Stimulated activated CD4-positive, alpha-beta T cell treated with anti-CD3 and anti-CD28 coated beads, Interleukin-2, amount 100 ng/mL, for 4 hours (primary cell): ENCODE results near the gene PACSIN2.
"Not testable (repeated sequence)": the region's sequence is repeated elsewhere in the genome, so short reads cannot be mapped to it uniquely, and the experiment has no call there.

Experiments
- DNase-seq: peaks from one replicate; pipeline ENCODE4 v3.0.0-alpha.2; 2020; ENCODE audit warnings: low read depth

The PACSIN2 gene

GRCh38 chr22:43009444-43009843, 5.5 kb downstream of the PACSIN2 start:
- DNase-seq, result no peak

- no peak for DNase-seq
Observed at GRCh38 chr22:43008921-43009320, 6.0 kb downstream of the PACSIN2 start.

DNA sequence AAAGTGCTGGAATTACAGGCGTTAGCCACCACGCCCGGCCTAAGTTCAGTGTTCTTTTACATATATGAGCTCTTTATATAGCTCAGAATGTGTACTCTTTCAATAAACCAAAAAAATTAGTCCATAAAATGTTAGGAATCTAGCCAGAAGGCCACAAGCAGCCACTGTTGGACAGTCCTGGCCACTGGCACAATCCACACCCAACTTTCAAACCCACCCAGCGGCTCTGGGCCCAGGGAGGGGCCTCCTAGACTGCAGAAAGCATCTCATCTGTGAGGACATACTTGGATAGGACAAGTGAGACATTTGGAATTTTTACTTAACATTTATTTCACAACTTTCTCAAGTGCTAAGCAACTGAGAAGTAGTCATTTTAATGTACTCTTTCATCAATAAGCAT, 6.4 kb downstream of the PACSIN2 start:
- DNase-seq, result no peak

- DNase-seq, result no peak
Observed at GRCh38 chr22:43007519-43008102, 7.3 kb downstream of the PACSIN2 start.

DNA sequence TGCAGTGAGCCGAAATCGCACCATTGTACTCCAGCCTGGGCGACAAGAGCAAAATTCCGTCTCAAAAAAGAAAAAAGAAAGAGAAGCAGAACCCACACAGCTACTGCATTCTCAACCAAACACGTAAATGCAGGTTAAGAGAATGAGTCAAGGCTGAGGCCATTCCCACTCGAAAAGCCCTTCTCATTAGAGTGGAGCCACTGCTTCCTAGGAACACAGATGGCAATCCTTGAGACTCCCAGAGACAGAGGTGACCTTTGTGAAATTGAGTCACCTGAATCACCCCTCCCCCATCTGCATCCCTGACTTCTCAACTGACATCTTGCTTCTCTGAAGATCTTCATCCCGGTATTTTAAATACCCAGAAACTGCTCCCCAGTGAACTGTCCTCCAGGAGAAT, 8.2 kb downstream of the PACSIN2 start:
- DNase-seq, result no peak

DNA sequence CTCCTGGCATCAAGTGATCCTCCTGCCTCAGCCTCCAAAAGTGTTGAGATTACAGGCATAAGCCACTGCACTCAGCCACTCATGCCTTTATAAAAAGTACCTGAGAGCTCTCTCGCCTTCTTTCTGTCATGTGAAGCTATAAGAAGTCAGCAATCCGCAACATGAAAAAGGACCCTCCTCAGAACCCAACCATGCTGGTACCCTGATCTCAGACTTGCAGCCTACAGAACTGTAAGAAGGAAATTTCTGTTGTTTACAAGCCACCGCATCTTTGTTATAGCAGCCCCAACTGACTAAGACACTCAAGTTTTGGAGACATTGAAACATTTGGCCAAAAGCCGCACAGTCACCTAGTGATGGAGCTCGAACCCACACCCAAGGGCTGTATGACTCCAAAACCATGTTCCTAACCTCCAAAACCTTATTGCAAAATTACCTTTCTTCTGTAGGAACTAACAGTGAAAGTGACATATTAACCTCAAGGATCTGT, 8.9 kb downstream of the PACSIN2 start:
- DNase-seq, result no peak

DNA sequence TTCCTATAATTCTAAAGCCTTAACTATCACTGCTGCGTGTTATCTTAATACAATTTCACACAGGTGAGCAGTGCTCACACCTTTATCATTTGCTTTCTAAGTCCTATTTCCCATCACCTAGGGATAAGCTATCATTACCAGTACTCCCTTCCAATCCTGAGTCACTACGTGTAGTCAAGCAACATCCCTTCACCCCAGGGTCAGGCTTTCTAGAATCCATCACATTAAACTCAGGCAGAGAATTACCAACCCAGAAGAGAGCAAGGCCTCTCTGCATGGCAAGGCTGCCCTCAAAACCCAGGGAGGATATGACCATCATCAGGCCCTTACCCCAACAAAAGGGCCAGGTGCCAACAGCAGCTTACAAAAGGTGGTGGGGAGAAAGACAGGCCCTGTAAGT, 9.8 kb downstream of the PACSIN2 start:
- no peak for DNase-seq

DNA sequence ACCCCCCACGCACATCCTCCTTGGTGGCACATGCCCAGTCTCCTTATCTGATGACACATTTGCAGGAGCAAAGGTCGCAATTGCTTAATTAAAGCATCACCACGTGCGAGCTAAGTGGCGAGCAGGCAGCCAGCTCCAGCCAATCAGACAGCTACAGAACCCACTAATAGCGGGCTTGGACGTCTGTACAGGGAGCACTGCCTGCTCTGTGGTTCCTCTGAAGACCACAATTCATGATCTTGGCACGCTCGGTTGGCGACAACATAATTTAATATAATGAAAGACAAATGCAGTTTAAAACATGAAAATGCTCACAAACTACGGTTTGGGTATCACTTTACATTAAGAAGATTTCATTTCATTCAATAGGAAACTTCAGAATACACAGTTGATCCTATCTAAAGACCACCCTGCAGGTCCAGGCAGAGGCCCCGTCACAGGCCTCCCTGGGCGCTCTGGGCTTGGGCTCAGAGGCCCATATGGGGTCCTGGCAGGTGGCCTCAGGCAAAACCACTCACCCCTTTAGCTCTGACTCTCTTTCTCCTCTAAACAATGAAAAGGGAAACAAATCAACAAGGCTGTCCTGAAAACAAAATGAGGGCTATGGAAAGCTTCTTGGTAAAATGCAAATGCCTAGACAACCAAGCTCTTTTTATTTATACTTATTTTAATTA, 10.4 kb downstream of the PACSIN2 start:
- no peak for DNase-seq

GRCh38 chr22:43002202-43002586, 12.8 kb downstream of the PACSIN2 start:
- DNase-seq, result no peak

- DNase-seq, result no peak
Observed at GRCh38 chr22:43001271-43002201, 13.4 kb downstream of the PACSIN2 start.

GRCh38 chr22:43000441-43001175, 14.3 kb downstream of the PACSIN2 start:
- no peak for DNase-seq

DNA sequence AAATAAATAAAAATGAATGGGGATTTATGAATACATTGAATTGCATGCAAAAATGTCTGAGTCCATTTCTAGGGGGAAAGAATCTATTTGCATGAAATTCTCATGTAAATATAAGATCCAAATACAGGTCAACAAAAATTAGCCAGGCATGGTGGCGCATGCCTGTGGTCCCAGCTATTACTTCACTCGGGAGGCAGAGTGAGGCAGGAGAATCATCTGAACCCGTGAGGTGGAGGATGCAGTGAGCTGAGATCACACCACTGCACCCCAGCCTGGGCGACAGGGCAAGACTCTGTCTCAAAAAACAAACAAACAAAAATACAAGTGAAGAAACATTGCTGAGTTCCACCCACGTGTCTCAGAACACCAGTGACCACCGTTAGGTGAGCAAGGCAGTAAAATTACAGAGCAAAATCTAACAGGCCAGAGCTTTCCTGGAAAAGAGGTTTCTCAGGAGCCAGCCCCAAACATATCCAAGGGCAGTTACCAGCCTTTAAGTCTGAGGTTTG, 17.3 kb downstream of the PACSIN2 start:
- no peak for DNase-seq

DNA sequence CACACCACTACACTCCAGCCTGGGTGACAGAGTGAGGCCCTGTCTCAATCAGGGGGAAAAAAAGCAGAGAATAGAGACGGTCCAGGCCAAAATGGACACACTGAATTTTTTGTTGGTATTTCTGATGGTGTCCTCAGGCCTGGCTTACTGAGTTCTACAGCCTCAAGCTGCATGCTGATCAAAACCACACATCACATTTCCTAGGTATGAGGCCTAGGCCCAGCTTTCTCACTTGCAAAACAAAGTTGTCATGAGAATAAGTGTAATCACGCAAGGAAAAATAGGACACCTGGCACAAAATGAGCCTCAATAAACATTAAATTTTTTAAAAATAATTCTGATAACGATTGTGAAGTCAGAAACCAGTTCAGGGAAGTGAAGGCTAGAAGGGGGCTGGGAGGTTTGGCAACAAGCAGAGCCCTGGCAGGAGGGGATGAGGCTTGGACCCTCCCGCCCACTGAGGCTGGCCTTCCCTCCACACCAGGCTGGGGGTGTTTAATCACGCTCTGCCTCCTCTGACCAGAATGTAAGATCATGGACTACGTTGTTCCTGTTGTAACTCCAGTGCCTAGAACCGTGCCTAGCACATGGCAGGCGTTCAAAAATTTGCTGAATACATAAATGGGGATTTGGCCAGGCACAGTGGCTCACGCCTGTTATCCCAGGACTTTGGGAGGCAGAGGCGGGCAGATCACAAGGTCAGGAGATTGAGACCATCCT, 18.1 kb downstream of the PACSIN2 start:
- no peak for DNase-seq

DNA sequence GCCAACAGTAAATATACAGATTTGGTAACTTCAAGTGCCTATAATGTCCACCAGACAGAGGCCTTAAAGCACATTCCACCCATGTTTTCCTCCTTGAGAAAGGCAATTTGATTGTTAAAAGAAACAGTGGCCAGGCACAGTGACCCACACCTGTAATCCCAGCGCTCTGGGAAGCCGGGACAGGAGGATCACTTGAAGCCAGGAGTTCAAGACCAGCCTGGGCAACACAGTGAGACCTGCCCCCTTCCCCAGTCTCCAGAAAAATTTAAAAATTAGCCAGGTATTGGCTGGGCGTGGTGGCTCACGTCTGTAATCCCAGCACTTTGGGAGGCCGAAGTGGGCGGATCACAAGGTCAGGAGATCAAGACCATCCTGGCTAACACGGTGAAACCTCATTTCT, 19.3 kb downstream of the PACSIN2 start:
- not testable (repeated sequence) for DNase-seq

GRCh38 chr22:42994917-42995562, 19.9 kb downstream of the PACSIN2 start:
- DNase-seq, result no peak

- DNase-seq, result no peak
Observed at GRCh38 chr22:42994276-42994916, 20.6 kb downstream of the PACSIN2 start.

GRCh38 chr22:42993651-42994275, 21.2 kb downstream of the PACSIN2 start:
- DNase-seq, result no peak

DNA sequence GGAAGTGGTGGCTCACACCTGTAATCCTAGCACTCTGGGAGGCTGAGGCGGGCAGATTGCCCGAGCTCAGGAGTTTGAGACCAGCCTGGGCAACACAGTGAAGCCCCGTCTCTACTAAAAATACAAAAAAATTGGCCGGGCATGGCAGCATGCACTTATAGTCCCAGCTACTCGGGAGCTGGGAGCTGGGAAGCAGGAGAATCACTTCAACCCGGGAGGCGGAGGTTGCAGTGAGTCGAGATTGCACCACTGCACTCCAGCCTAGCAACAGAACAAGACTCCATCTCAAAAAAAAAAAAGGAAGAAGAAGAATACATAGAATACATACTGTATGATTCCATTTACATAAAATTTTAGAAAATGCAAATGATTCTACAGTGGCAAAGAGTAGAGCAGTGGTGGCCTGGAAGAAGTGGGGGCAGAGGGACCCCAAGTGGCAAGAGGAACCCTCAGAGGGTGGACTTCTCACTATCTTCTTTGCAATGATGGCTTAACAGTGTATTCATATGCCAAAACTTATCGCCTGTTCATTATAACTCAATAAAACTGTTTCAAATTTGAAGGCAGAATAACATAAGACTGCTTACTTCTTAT, 22.0 kb downstream of the PACSIN2 start:
- no peak for DNase-seq

DNA sequence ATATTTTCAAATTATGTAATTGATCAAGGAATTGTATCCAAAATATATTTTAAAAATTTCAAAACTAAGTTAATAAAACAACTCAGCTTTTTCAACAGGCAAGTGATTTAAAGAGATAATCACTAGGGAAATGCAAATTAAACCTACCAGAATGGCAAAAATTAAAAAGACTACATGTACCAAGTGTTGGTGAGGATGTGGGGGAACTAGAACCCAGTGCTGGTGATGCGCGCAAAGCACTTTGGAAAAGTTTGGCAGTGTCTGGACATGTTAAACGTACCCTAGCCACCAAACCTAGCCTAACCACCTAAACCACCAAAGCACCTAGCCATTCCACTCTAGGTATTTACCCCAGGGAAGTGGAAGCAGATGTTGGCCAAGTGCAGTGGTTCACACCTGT, 22.9 kb downstream of the PACSIN2 start:
- DNase-seq, result no peak
